ENCODE results near the gene ATF6B.
A peak's percentile ranks its signal among the peaks of the same experiment; 100 is the strongest.
"Not testable (repeated sequence)": the region's sequence is repeated elsewhere in the genome, so short reads cannot be mapped to it uniquely, and the experiment has no call there.

The ATF6B gene

GRCh38 chr6:32079566-32080290, 48.3 kb downstream of the ATF6B start:
- no peak for DNase-seq

GRCh38 chr6:32076321-32076809, 51.7 kb downstream of the ATF6B start:
- peak; percentile 64 for DNase-seq

- peak; percentile 47 for DNase-seq
These were observed 52.3 kb downstream of the ATF6B start for GRCh38 chr6:32075781-32076180.

- no peak for DNase-seq
These were observed 53.0 kb downstream of the ATF6B start for GRCh38 chr6:32074996-32075532.

GRCh38 chr6:32073613-32074012, 54.4 kb downstream of the ATF6B start:
- no peak for DNase-seq

- no peak for DNase-seq
These were observed 54.9 kb downstream of the ATF6B start for GRCh38 chr6:32073101-32073500.

GRCh38 chr6:32070814-32071543, 57.1 kb downstream of the ATF6B start:
- DNase-seq: peak; percentile 85

GRCh38 chr6:32069878-32070515, 58.0 kb downstream of the ATF6B start:
- no peak for DNase-seq

GRCh38 chr6:32069460-32069859, 58.6 kb downstream of the ATF6B start:
- DNase-seq: no peak

- no peak for DNase-seq
These were observed 59.2 kb downstream of the ATF6B start for GRCh38 chr6:32068867-32069266.

GRCh38 chr6:32068315-32068714, 59.7 kb downstream of the ATF6B start:
- not testable (repeated sequence) for DNase-seq

- not testable (repeated sequence) for DNase-seq
These were observed 60.5 kb downstream of the ATF6B start for GRCh38 chr6:32067521-32067920.
